Mononuclear cell (primary cell): ENCODE measurements around the gene SPARC. TPM values are rescaled to one million over a fixed set of nuclear protein-coding genes. Genes with fewer than 3 reads are reported as not detected.

Experiments
- H3K27me3 ChIP-seq: 2 replicates; pipeline ENCODE4 v1.6.0; 2011; ENCODE audit warnings: low read length, control low read depth; ENCODE audit not compliant: insufficient read depth
- H3K4me1 ChIP-seq: 2 replicates; pipeline ENCODE4 v1.5.1; 2011; ENCODE audit warnings: mild to moderate bottlenecking, low read length, control low read depth; ENCODE audit not compliant: insufficient read depth
- H3K4me3 ChIP-seq: 2 replicates; pipeline ENCODE4 v1.5.1; 2011; ENCODE audit warnings: mild to moderate bottlenecking, low read length, moderate library complexity
- H3K9me3 ChIP-seq: 2 replicates; pipeline ENCODE4 v1.5.1; 2011; ENCODE audit warnings: low read depth, mild to moderate bottlenecking, control low read depth, low read length
- total RNA-seq: library from RNA; depleted of rRNA; stranded (reverse); fragments of >200 nt; gene quantifications from one replicate; pipeline ENCODE4 v1.2.3, GENCODE V29; 2012

Gene SPARC
- total RNA-seq, 1 donor: 110 TPM

GRCh38 chr5:151642472-151643140, 44.1 kb downstream of the SPARC start:
- Histone ChIP-seq H3K4me1 (peaks cover 36% of the 10 kb centered on the region), H3K27me3 (no peaks in the 10 kb centered on the region), H3K4me3 (no peak overlapping the region), H3K9me3 (no peaks in the 10 kb centered on the region)

- H3K4me3 ChIP-seq: no peak overlapping the region
- peaks cover 19% of the 10 kb centered on the region for H3K4me1 ChIP-seq
- H3K27me3 ChIP-seq: peaks cover 2% of the 10 kb centered on the region
- no peaks in the 10 kb centered on the region for H3K9me3 ChIP-seq
These were observed 48.1 kb downstream of the SPARC start for GRCh38 chr5:151638619-151639018.

- peaks cover 2% of the 10 kb centered on the region for H3K27me3 ChIP-seq
- no peaks in the 10 kb centered on the region for H3K9me3 ChIP-seq
- H3K4me1 ChIP-seq: peaks cover 12% of the 10 kb centered on the region
- no peak overlapping the region for H3K4me3 ChIP-seq
These were observed 49.0 kb downstream of the SPARC start for GRCh38 chr5:151637676-151638075.

GRCh38 chr5:151633892-151634291, 52.8 kb downstream of the SPARC start:
- no peaks in the 10 kb centered on the region for H3K9me3 ChIP-seq
- H3K4me1 ChIP-seq: no peaks in the 10 kb centered on the region
- H3K4me3 ChIP-seq: no peak overlapping the region
- peaks cover 2% of the 10 kb centered on the region for H3K27me3 ChIP-seq

GRCh38 chr5:151632941-151633340, 53.8 kb downstream of the SPARC start:
- H3K4me3 ChIP-seq: no peak overlapping the region
- no peaks in the 10 kb centered on the region for H3K4me1 ChIP-seq
- H3K27me3 ChIP-seq: peaks cover 2% of the 10 kb centered on the region
- H3K9me3 ChIP-seq: no peaks in the 10 kb centered on the region

- Histone ChIP-seq H3K27me3 (peaks cover 2% of the 10 kb centered on the region), H3K9me3 (no peaks in the 10 kb centered on the region), H3K4me3 (no peak overlapping the region), H3K4me1 (no peaks in the 10 kb centered on the region)
These were observed 54.2 kb downstream of the SPARC start for GRCh38 chr5:151632524-151632923.

- Histone ChIP-seq H3K27me3 (peaks cover 2% of the 10 kb centered on the region), H3K4me1 (no peaks in the 10 kb centered on the region), H3K4me3 (no peak overlapping the region), H3K9me3 (no peaks in the 10 kb centered on the region)
These were observed 54.8 kb downstream of the SPARC start for GRCh38 chr5:151631941-151632340.

GRCh38 chr5:151630088-151630487, 56.6 kb downstream of the SPARC start:
- Histone ChIP-seq H3K4me1 (no peaks in the 10 kb centered on the region), H3K4me3 (no peak overlapping the region), H3K27me3 (peaks cover 2% of the 10 kb centered on the region), H3K9me3 (no peaks in the 10 kb centered on the region)

GRCh38 chr5:151628112-151628823, 58.4 kb downstream of the SPARC start:
- Histone ChIP-seq H3K27me3 (no peaks in the 10 kb centered on the region), H3K4me3 (no peak overlapping the region), H3K4me1 (no peaks in the 10 kb centered on the region), H3K9me3 (no peaks in the 10 kb centered on the region)

GRCh38 chr5:151627650-151628049, 59.1 kb downstream of the SPARC start:
- H3K27me3 ChIP-seq: no peaks in the 10 kb centered on the region
- no peaks in the 10 kb centered on the region for H3K9me3 ChIP-seq
- H3K4me1 ChIP-seq: no peaks in the 10 kb centered on the region
- no peak overlapping the region for H3K4me3 ChIP-seq

GRCh38 chr5:151625285-151625684, 61.4 kb downstream of the SPARC start:
- no peaks in the 10 kb centered on the region for H3K27me3 ChIP-seq
- no peaks in the 10 kb centered on the region for H3K4me1 ChIP-seq

GRCh38 chr5:151624476-151624875, 62.2 kb downstream of the SPARC start:
- no peaks in the 10 kb centered on the region for H3K27me3 ChIP-seq
- H3K9me3 ChIP-seq: no peaks in the 10 kb centered on the region
- no peaks in the 10 kb centered on the region for H3K4me1 ChIP-seq
- no peak overlapping the region for H3K4me3 ChIP-seq

More at GRCh38 chr5:151625285-151625684, 61.4 kb downstream of the SPARC start:
- Histone ChIP-seq H3K4me3 (no peak overlapping the region), H3K9me3 (no peaks in the 10 kb centered on the region)

- Histone ChIP-seq H3K4me3 (no peak overlapping the region), H3K4me1 (no peaks in the 10 kb centered on the region), H3K9me3 (no peaks in the 10 kb centered on the region), H3K27me3 (no peaks in the 10 kb centered on the region)
These were observed 64.2 kb downstream of the SPARC start for GRCh38 chr5:151622367-151623088.

- Histone ChIP-seq H3K4me3 (no peak overlapping the region), H3K9me3 (no peaks in the 10 kb centered on the region), H3K27me3 (no peaks in the 10 kb centered on the region), H3K4me1 (no peaks in the 10 kb centered on the region)
These were observed 66.3 kb downstream of the SPARC start for GRCh38 chr5:151620461-151620840.

- H3K4me1 ChIP-seq: no peaks in the 10 kb centered on the region
- no peak overlapping the region for H3K4me3 ChIP-seq
- no peaks in the 10 kb centered on the region for H3K27me3 ChIP-seq
- H3K9me3 ChIP-seq: no peaks in the 10 kb centered on the region
These were observed 66.8 kb downstream of the SPARC start for GRCh38 chr5:151619812-151620460.
